GM10248 (cell line): ENCODE data around the gene MAP2K6.
A peak's percentile ranks its signal among the peaks of the same experiment; 100 is the strongest.

Source experiments
- CTCF ChIA-PET: fragments of 300-600 bp; sonication (Branson Sonifier 250); formaldehyde crosslinking; extraction: SDS; loops from one replicate; lab custom pipeline; 2021; ENCODE audit warnings: antibody characterized with exemption; lab: Yijun Ruan, JAX
- POLR2A ChIA-PET: fragments of 350-650 bp; sonication (Branson Sonifier 250); formaldehyde crosslinking; extraction: SDS; loops from one replicate; lab custom pipeline; 2020; ENCODE audit warnings: antibody characterized with exemption; lab: Yijun Ruan, JAX
- DNase-seq: peaks from one replicate; pipeline ENCODE4 v3.0.0; 2012; ENCODE audit errors: extremely low spot score
- TF ChIP-seq, protein P1 (sequence below): IDR thresholded peaks from 2 replicates; pipeline ENCODE4 v1.5.1; 2012; ENCODE audit warnings: mild to moderate bottlenecking, low read depth; ENCODE audit errors: extremely low read depth, missing control alignments, control extremely low read depth

The MAP2K6 gene

DNA sequence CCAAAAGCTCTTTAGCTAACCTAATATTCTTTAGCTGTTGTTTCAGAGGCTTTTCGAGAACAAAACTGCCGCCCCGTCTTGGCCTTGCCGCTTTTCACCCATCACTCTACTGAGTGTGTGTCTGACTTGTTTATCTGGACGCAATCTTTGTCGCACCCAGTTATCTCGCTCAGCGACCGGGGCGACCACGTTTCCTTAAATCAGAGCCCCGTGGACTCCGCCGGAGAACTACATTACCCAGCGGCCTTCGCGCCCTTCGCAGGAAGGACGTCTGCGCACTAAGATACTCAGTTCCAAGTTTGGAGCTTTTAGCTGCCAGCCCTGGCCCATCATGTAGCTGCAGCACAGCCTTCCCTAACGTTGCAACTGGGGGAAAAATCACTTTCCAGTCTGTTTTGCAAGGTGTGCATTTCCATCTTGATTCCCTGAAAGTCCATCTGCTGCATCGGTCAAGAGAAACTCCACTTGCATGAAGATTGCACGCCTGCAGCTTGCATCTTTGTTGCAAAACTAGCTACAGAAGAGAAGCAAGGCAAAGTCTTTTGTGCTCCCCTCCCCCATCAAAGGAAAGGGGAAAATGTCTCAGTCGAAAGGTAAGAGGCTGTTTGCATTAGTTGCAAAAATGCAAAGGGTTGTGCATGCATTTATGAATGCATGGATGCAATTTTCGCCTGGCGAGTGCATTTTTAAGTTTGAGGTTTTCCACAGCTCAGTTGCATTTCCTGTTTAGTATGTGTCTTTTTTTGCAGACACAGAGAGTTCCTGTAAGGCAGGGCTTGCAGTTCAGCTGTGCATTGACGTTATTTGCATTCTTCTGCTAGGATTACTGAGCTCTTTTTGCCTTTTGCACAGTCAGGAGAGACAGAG lies at the start of gene MAP2K6:
Gene MAP2K6, plus strand, starts transcription at position 290 of the 867 bp plus-strand sequence. Its CDS starts 288 bp downstream, at position 578.
- ChIA-PET CTCF (interaction anchor here (1.1 to 2.1 kb wide), 8 partner anchors 10 to 109 kb away, joined by 3 to 17 read pairs (median 4); no protein-coding TSS in a partner anchor), POLR2A (no interaction called here)
- peak; percentile 81 for DNase-seq
- TF ChIP-seq, protein P1, sequence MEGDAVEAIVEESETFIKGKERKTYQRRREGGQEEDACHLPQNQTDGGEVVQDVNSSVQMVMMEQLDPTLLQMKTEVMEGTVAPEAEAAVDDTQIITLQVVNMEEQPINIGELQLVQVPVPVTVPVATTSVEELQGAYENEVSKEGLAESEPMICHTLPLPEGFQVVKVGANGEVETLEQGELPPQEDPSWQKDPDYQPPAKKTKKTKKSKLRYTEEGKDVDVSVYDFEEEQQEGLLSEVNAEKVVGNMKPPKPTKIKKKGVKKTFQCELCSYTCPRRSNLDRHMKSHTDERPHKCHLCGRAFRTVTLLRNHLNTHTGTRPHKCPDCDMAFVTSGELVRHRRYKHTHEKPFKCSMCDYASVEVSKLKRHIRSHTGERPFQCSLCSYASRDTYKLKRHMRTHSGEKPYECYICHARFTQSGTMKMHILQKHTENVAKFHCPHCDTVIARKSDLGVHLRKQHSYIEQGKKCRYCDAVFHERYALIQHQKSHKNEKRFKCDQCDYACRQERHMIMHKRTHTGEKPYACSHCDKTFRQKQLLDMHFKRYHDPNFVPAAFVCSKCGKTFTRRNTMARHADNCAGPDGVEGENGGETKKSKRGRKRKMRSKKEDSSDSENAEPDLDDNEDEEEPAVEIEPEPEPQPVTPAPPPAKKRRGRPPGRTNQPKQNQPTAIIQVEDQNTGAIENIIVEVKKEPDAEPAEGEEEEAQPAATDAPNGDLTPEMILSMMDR: no peak

DNA sequence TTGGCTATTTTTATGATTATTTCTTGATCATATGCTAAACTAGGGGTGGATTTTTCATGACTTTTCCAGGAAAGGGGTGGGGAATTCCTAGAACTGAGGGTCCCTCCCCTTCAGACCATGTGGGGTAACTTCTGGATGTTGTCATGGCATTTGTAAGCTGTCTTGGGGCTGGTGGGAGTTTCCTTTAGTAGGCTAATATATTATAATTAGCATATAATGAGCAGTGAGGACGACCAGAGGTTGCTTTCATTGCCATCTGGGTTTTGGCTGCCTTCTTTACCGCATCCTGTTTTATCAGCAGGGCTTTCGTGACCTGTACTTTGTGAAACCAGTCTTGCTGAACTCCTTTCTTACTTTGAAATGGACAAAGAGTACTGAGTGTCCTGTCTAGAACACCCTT lies 47.2 kb upstream of the MAP2K6 start:
- POLR2A ChIA-PET: no interaction called here

DNA sequence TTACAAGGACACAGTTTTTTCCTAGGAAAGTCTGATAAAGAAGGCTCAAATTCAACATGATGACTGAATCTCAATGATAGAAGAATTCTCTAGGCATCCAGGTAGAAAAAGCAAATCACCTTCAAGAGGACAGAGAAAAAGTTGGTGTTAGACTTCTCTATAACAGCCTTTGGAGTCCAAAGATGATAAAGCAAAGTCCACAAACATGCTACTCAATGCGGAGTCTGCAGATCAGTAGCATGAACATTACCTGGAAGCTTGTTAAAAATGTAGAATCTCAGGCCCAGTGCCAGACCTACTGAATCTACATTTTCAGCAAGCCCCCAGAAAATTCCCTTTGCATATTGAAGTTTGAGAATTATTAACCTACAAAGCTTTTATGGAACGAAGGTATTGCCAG lies 41.4 kb upstream of the MAP2K6 start:
- ChIA-PET CTCF (no interaction called here), POLR2A (no interaction called here)
- TF ChIP-seq, protein P1: no peak
- DNase-seq: no peak

More for the DNA sequence above, 47.2 kb upstream of the MAP2K6 start:
- CTCF ChIA-PET: interaction anchor here (1.1 to 1.3 kb wide), 4 partner anchors 10 to 33 kb away, joined by 3 read pairs; no protein-coding TSS in a partner anchor
- no peak for DNase-seq
- TF ChIP-seq, protein P1: no peak

DNA sequence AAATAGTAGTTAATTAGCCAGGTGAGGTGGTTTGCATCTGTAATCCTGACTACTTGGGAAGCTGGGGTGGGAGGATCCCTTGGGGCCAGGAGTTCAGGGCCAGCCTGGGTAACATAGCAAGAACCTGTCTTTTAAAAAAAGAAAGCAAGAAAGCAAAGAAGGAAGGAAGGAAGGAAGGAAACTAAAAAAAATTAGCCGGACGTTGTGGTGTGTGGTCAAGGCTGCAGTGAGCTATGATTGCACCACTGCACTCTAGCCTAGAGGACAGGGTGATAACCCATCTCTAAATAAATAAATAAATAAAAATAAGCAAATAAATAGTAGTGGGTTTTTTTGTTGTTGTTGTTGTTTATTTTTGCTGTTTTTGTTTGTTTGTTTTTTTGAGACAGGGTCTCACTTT lies 39.3 kb upstream of the MAP2K6 start:
- ChIA-PET CTCF (interaction anchor here (1.7 to 2.1 kb wide), 2 partner anchors 9 to 23 kb away, joined by 5 read pairs; no protein-coding TSS in a partner anchor), POLR2A (no interaction called here)
- DNase-seq: no peak
- TF ChIP-seq, protein P1: no peak

DNA sequence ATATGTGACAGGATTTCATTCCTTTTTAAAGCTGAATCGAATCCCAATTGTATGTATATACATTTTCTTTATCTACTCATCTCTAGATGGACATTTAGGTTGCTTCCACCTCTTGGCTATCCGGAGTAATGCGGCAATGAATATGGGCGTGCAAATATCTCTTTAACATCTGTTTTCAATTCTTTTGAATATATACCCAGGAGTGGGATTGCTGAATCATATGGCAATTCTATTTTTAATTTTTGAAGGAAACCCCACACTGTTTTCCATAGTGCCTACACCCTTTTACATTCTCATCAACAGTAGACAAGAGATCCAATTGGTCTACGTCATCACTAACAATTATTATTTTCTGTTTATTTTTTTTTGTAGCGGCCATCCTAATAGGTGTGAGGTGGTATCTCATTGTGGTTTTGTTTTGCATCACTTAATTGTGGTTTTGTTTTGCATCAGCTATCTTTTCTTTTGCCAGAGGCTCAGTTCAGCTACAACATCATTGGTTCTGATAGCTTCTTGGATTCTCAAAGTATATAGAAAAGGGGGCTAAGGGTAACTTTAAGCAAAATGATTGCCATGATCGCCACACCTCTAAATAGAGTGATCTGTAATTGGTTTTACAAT lies 25.6 kb upstream of the MAP2K6 start:
- ChIA-PET CTCF (interaction anchor here (1.0 kb wide), 1 partner anchor 19 kb away, joined by 3 read pairs; no protein-coding TSS in a partner anchor), POLR2A (no interaction called here)
- TF ChIP-seq, protein P1: no peak
- DNase-seq: no peak

DNA sequence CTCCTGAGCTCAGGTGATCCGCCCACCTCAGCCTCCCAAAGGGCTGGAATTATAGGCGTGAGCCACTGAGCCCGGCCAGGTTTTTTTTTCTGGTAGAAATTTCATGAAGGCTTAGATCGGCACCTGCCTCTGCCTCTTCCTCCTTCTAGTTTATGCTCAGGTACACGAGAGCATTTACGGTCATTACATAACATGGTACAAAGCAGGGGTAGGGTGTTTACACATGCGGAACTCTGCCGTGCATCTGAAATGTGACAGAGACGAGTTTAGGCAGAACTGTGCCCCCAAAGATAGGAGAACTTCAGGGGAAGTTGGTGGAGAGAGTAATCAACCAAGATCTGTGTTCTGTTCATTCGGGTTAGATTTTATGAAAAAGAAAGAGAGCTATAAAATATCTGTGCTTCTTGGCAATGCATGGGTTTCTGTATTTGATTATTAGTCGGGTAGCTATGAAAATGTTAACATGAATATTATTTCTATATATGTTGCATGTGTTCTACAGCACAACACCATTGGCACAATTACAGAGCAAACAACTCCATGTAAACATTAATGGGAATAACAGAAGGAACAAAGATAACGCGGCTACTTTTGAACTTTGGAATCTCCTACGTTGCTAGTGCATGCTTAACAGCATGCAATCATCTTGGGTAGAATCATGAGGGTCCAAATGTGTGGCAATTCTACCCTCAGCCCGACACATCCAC lies 23.5 kb upstream of the MAP2K6 start:
- no peak for DNase-seq
- POLR2A ChIA-PET: no interaction called here
- CTCF ChIA-PET: interaction anchor here (1.0 to 1.3 kb wide), 3 partner anchors 11 to 40 kb away, joined by 3 read pairs; no protein-coding TSS in a partner anchor
- TF ChIP-seq, protein P1: no peak
